ENCODE measurements around the gene ADARB1. TPM values are rescaled to one million over a fixed set of nuclear protein-coding genes. Genes with fewer than 3 reads are reported as not detected.

Gene ADARB1
- total and polyA plus RNA-seq, 2 of the 4 experiments (the other 2 are of a cell fraction) = 39.8 to 47.3 TPM

DNA sequence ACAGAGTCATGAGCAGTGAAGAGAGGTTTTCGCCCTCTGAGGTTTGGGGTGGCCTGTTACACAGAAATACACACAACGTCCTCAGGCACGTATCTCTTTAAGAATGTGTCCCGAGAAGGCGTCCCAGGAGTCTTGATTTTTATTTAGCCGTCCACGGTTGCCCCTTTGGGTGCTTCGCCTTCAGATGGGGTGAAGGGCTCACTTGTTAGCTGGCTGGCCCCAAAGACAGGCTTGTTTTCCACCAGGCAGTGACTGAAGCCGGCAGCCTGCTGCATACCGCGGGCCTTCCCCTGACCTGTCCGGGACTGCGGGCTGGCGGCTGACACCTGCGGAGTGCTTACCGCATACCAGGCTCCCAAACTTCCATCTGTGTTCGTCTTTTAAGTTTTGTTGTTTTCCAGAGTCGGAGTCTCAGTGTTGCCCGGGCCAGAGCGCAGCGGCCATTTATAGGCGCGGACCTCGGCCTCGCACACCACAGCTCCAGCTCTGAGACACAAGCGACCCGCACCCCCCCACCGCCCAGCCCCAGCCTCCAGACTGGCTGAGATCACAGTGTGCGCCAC, 1.6 kb upstream of the ADARB1 start:
- Histone ChIP-seq H2BK15ac (ENCODE audit: low read depth, low read length) (no peak overlapping the region), H3K27ac (ENCODE audit: insufficient read depth, low read length) (peak overlapping the region; percentile 99), H4K8ac (ENCODE audit: low read depth in 2 of 2, low read length in 2 of 2) (no peak overlapping the region), H4K91ac (ENCODE audit: insufficient read depth, low read depth, low read length) (peak overlapping the region; percentile 3; the same call in 1 of the 2 replicates), H2AK5ac (ENCODE audit: low read depth, low read length) (peak overlapping the region; percentile 62), H3K56ac (ENCODE audit: extremely low read depth, insufficient read depth, low read length) (no peak overlapping the region), H2BK120ac (ENCODE audit: low read depth, low read length) (0 out of 2 replicates have a peak overlapping the region, but pooled peaks have one; percentile 3), H3K4me2 (ENCODE audit: low read depth, low read length) (no peak overlapping the region; the same call in 1 of the 2 replicates), H3K79me1 (ENCODE audit: low read depth in 1 of 2, low read length in 2 of 2) (peaks cover 0 to 43% of the 10 kb centered on the region in 2 experiments; a peak in 3 of 4 replicates), H3K18ac (ENCODE audit: low read depth, low read length) (no peak overlapping the region), H3K4ac (ENCODE audit: low read depth, low read length) (peak overlapping the region; percentile 30; the same call in 1 of the 2 replicates), H4K5ac (ENCODE audit: low read depth, low read length) (no peak overlapping the region), H3K9me3 (ENCODE audit: control insufficient read depth, insufficient read depth, low read length) (no peaks in the 10 kb centered on the region), H2AK9ac (replicated peaks; ENCODE audit: low read depth, low read length, poor library complexity) (peak overlapping the region; percentile 4), H3K9ac (ENCODE audit: low read depth, low read length) (peak overlapping the region; percentile 100; the same call in 1 of the 2 replicates), H3K9me1 (ENCODE audit: insufficient read depth, low read length) (peaks cover 11% of the 10 kb centered on the region), H3K4me1 (ENCODE audit: control insufficient read depth, insufficient read depth, low read length) (peaks cover 9% of the 10 kb centered on the region), H3K27me3 (ENCODE audit: control insufficient read depth, insufficient read depth, low read length) (no peaks in the 10 kb centered on the region), H4K20me1 (ENCODE audit: insufficient read depth, low read length) (peaks cover 20% of the 10 kb centered on the region), H2BK5ac (ENCODE audit: low read depth, low read length, poor library complexity, severe bottlenecking) (peak overlapping the region; percentile 37), H3K14ac (replicated peaks; ENCODE audit: low read depth, low read length) (no peak overlapping the region), H3K23ac (ENCODE audit: low read depth, low read length) (no peak overlapping the region), H3K36me3 (ENCODE audit: control insufficient read depth, insufficient read depth, low read length) (peaks cover 3% of the 10 kb centered on the region), H2BK20ac (ENCODE audit: low read depth, low read length) (no peak overlapping the region), H2AFZ (replicated peaks; ENCODE audit: low read length, poor library complexity) (peak overlapping the region; percentile 8), H3K4me3 (ENCODE audit: insufficient read depth, low read depth, low read length) (no peak overlapping the region)
- DNase-seq (no peak), ATAC-seq (ENCODE audit: low read depth) (no peak)
- intact Hi-C loops (cut with micrococcal nuclease) (no loop called here), in situ Hi-C loops (cut with MboI; ENCODE audit: low sequenced_read_pairs) (no loop called here), dilution Hi-C loops (cut with HindIII; ENCODE audit: low sequenced_read_pairs, unreplicated experiment) (no loop called here)
- TF ChIP-seq CEBPB (IDR thresholded peaks at IDR 0.05; ENCODE audit: low read depth, low read length) (no peak), NFE2L2 (IDR thresholded peaks at IDR 0.05; ENCODE audit: low read depth, low read length) (no peak), RFX5 (IDR thresholded peaks at IDR 0.05; ENCODE audit: low read depth, low read length) (no peak), BHLHE40 (IDR thresholded peaks at IDR 0.05; ENCODE audit: low read depth, low read length) (no peak), POLR2A (IDR thresholded peaks at IDR 0.05; ENCODE audit: low read depth, low read length) (no peak; the same call in 1 of the 2 replicates), SMC3 (IDR thresholded peaks at IDR 0.05; ENCODE audit: low read depth, low read length) (no peak), RCOR1 (IDR thresholded peaks at IDR 0.05; ENCODE audit: insufficient replicate concordance, low read length) (no peak), MAZ (IDR thresholded peaks at IDR 0.05; ENCODE audit: borderline replicate concordance, low read depth, low read length) (no peak), FOS (IDR thresholded peaks at IDR 0.05; ENCODE audit: low read depth, low read length) (no peak), MXI1 (IDR thresholded peaks at IDR 0.05; ENCODE audit: borderline replicate concordance, low read depth, low read length) (no peak), RAD21 (IDR thresholded peaks at IDR 0.05; ENCODE audit: low read length) (no peak), MAFK (IDR thresholded peaks at IDR 0.05; ENCODE audit: low read depth, low read length) (no peak), CHD1 (IDR thresholded peaks at IDR 0.05; ENCODE audit: low read depth, low read length) (no peak)
- TF ChIP-seq, protein P1, sequence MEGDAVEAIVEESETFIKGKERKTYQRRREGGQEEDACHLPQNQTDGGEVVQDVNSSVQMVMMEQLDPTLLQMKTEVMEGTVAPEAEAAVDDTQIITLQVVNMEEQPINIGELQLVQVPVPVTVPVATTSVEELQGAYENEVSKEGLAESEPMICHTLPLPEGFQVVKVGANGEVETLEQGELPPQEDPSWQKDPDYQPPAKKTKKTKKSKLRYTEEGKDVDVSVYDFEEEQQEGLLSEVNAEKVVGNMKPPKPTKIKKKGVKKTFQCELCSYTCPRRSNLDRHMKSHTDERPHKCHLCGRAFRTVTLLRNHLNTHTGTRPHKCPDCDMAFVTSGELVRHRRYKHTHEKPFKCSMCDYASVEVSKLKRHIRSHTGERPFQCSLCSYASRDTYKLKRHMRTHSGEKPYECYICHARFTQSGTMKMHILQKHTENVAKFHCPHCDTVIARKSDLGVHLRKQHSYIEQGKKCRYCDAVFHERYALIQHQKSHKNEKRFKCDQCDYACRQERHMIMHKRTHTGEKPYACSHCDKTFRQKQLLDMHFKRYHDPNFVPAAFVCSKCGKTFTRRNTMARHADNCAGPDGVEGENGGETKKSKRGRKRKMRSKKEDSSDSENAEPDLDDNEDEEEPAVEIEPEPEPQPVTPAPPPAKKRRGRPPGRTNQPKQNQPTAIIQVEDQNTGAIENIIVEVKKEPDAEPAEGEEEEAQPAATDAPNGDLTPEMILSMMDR (conservative IDR thresholded peaks at IDR 0.05; ENCODE audit: low read depth, low read length) = no peak
- TF ChIP-seq, protein P2, sequence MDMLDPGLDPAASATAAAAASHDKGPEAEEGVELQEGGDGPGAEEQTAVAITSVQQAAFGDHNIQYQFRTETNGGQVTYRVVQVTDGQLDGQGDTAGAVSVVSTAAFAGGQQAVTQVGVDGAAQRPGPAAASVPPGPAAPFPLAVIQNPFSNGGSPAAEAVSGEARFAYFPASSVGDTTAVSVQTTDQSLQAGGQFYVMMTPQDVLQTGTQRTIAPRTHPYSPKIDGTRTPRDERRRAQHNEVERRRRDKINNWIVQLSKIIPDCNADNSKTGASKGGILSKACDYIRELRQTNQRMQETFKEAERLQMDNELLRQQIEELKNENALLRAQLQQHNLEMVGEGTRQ (IDR thresholded peaks at IDR 0.05; ENCODE audit: low read depth, low read length) = no peak
- TF ChIP-seq, protein P3, sequence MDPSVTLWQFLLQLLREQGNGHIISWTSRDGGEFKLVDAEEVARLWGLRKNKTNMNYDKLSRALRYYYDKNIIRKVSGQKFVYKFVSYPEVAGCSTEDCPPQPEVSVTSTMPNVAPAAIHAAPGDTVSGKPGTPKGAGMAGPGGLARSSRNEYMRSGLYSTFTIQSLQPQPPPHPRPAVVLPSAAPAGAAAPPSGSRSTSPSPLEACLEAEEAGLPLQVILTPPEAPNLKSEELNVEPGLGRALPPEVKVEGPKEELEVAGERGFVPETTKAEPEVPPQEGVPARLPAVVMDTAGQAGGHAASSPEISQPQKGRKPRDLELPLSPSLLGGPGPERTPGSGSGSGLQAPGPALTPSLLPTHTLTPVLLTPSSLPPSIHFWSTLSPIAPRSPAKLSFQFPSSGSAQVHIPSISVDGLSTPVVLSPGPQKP (IDR thresholded peaks at IDR 0.05; ENCODE audit: borderline replicate concordance, low read depth, low read length) = no peak
- 91% methylated on average over 17 of the region's 29 CpGs; no CpG with 5 or more reads in 1 of the 2 experiments for WGBS, 2 experiments (ENCODE audit: extremely low coverage in 2 of 2, insufficient read length in 1 of 2)
- POLR2A ChIA-PET (ENCODE audit: unreplicated experiment) = interaction anchor here (0.5 kb wide), 1 partner anchor 206 kb away, joined by 3 read pairs; no protein-coding TSS in a partner anchor
- CTCF ChIA-PET = no interaction called here
- no TSS peak for BruUV-seq (replicated peaks)

Data from IMR-90 (cell line).